PC-9 (cell line): ENCODE results near the gene GPR141.

Experiments used
- CTCF ChIP-seq: fragments of 200-600 bp; sonication (generic); conservative IDR thresholded peaks from 2 replicates; pipeline ENCODE4 v1.6.1; 2017; ENCODE audit warnings: mixed run types, antibody characterized with exemption, mild to moderate bottlenecking, moderate library complexity
- EZH2 ChIP-seq: fragments of 200-600 bp; sonication (generic); IDR thresholded peaks from 2 replicates; pipeline ENCODE4 v1.8.0; 2017; ENCODE audit warnings: antibody characterized with exemption, low read depth

DNA sequence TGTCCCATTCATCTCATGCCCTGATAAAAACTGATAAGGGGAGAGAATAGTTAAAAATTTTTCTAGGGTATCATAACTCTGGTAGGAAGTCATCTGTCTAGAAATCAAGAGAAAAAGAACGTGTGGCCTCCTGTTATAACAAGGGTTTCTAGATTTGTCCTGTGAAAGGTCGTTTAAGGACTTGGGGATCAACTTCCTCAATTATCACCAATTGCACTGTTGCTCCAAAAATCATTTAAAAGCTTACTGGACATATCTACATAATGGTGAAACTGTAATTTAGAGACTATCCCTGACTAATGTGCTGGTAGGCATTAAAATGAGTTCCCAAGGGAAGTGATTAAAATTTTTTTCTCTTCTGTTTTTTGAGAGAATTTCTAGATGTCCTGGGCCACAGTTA is 58.2 kb downstream of the GPR141 start:
- TF ChIP-seq EZH2 (no peak), CTCF (no peak)
